ENCODE results near the gene ARID1B. TPM values are rescaled to one million over a fixed set of nuclear protein-coding genes. Genes with fewer than 3 reads are reported as not detected.

The ARID1B gene
- total and polyA plus RNA-seq, 12 donors: 13.3 to 85.6 (median 50.9) TPM

GRCh38 chr6:157008568-157008967 lies 231.4 kb downstream of the ARID1B start:
- peaks cover 0 to 8% (median 0%) of the 10 kb centered on the region in 3 donors for H3K9me3 ChIP-seq (replicated peaks in 1 of 3)
- TF ChIP-seq POLR2A (IDR thresholded peaks at IDR 0.05): no peak
- no peak for TF ChIP-seq CTCF (IDR thresholded peaks at IDR 0.05)
- H3K27me3 ChIP-seq: no peaks in the 10 kb centered on the region
- no peak for DNase-seq
- intact Hi-C loops (cut with DNase I): no loop called here
- no peaks in the 10 kb centered on the region for H3K36me3 ChIP-seq (replicated peaks in 1 of 2)
- no peak overlapping the region for H3K4me3 ChIP-seq
- WGBS, 4 donors: 95 to 100% (median 97%) methylated on average over 2 to 7 of the region's 7 CpGs
- no peak overlapping the region for H3K27ac ChIP-seq
- H3K4me1 ChIP-seq (replicated peaks in 1 of 2): peaks cover 0 to 8% of the 10 kb centered on the region in 2 donors

GRCh38 chr6:157012355-157012754 lies 235.2 kb downstream of the ARID1B start:
- intact Hi-C loops (cut with DNase I): no loop called here
- TF ChIP-seq CTCF (IDR thresholded peaks at IDR 0.05) (no peak), POLR2A (IDR thresholded peaks at IDR 0.05) (no peak)
- no peaks in the 10 kb centered on the region for H3K9me3 ChIP-seq (replicated peaks in 1 of 3)
- H3K36me3 ChIP-seq (replicated peaks in 1 of 2): no peaks in the 10 kb centered on the region
- DNase-seq: no peak
- peaks cover 0 to 8% of the 10 kb centered on the region in 2 donors for H3K4me1 ChIP-seq (replicated peaks in 1 of 2)
- H3K4me3 ChIP-seq: no peak overlapping the region
- no peak overlapping the region for H3K27ac ChIP-seq
- H3K27me3 ChIP-seq: no peaks in the 10 kb centered on the region
- 81 to 96% (median 91%) methylated on average over 3 of the region's 3 CpGs for WGBS, 4 donors

GRCh38 chr6:157013649-157014304 lies 236.6 kb downstream of the ARID1B start:
- no peak for DNase-seq
- H3K4me1 ChIP-seq (replicated peaks in 1 of 2): peaks cover 0 to 8% of the 10 kb centered on the region in 2 donors
- H3K27me3 ChIP-seq: no peaks in the 10 kb centered on the region
- intact Hi-C loops (cut with DNase I): no loop called here
- H3K4me3 ChIP-seq: no peak overlapping the region
- whole genome bisulfite sequencing, 4 donors: 89 to 92% (median 90%) methylated on average over 7 of the region's 7 CpGs
- no peak overlapping the region for H3K27ac ChIP-seq
- no peaks in the 10 kb centered on the region for H3K36me3 ChIP-seq (replicated peaks in 1 of 2)
- H3K9me3 ChIP-seq (replicated peaks in 1 of 3): no peaks in the 10 kb centered on the region
- no peak for TF ChIP-seq POLR2A (IDR thresholded peaks at IDR 0.05)
- no peak for TF ChIP-seq CTCF (IDR thresholded peaks at IDR 0.05)

- Histone ChIP-seq H3K36me3 (replicated peaks in 1 of 2) (no peaks in the 10 kb centered on the region), H3K27ac (no peak overlapping the region), H3K9me3 (replicated peaks in 1 of 3) (no peaks in the 10 kb centered on the region), H3K4me3 (no peak overlapping the region), H3K4me1 (replicated peaks in 1 of 2) (peaks cover 0 to 15% of the 10 kb centered on the region in 2 donors), H3K27me3 (no peaks in the 10 kb centered on the region)
- WGBS, 4 donors: 72 to 85% (median 82%) methylated on average over 7 of the region's 7 CpGs
- no peak for TF ChIP-seq POLR2A (IDR thresholded peaks at IDR 0.05)
- no peak for TF ChIP-seq CTCF (IDR thresholded peaks at IDR 0.05)
- DNase-seq: no peak
- intact Hi-C loops (cut with DNase I): no loop called here
Observed at GRCh38 chr6:157014871-157015270, 237.7 kb downstream of the ARID1B start.

All from adrenal gland (tissue), 12 donors.